ENCODE measurements around the gene BCL2.

BCL2 gene

GRCh38 chr18:63097178-63097577 is 222.4 kb downstream of the BCL2 start:
- DNase-seq = no peak
- peaks cover 11% of the 10 kb centered on the region for H3K36me3 Mint-ChIP-seq (ENCODE audit: low read depth)
- H3K4me3 Mint-ChIP-seq = no peak overlapping the region
- peaks cover 11% of the 10 kb centered on the region for H3K9me3 Mint-ChIP-seq
- no peak for TF ChIP-seq CTCF (IDR thresholded peaks at IDR 0.05)
- H3K4me1 Mint-ChIP-seq = peaks cover 75% of the 10 kb centered on the region
- peak overlapping the region; percentile 20 for H3K27ac Mint-ChIP-seq
- peaks cover 11% of the 10 kb centered on the region for H3K27me3 Mint-ChIP-seq (ENCODE audit: low read depth, poor library complexity)

- Mint-ChIP-seq H3K27me3 (ENCODE audit: low read depth, poor library complexity) (peaks cover 11% of the 10 kb centered on the region), H3K27ac (peak overlapping the region; percentile 8), H3K36me3 (ENCODE audit: low read depth) (peaks cover 11% of the 10 kb centered on the region), H3K4me1 (peaks cover 68% of the 10 kb centered on the region), H3K4me3 (no peak overlapping the region), H3K9me3 (peaks cover 11% of the 10 kb centered on the region)
- TF ChIP-seq CTCF (IDR thresholded peaks at IDR 0.05) = no peak
- no peak for DNase-seq
Measured at GRCh38 chr18:63096327-63096874, 223.2 kb downstream of the BCL2 start.

GRCh38 chr18:63095768-63096167 is 223.8 kb downstream of the BCL2 start:
- no peak for TF ChIP-seq CTCF (IDR thresholded peaks at IDR 0.05)
- H3K36me3 Mint-ChIP-seq (ENCODE audit: low read depth) = peaks cover 11% of the 10 kb centered on the region
- no peak overlapping the region for H3K4me3 Mint-ChIP-seq
- H3K9me3 Mint-ChIP-seq = peaks cover 11% of the 10 kb centered on the region
- no peak for DNase-seq
- H3K4me1 Mint-ChIP-seq = peaks cover 65% of the 10 kb centered on the region
- H3K27ac Mint-ChIP-seq = peak overlapping the region; percentile 87
- peaks cover 11% of the 10 kb centered on the region for H3K27me3 Mint-ChIP-seq (ENCODE audit: low read depth, poor library complexity)

GRCh38 chr18:63091671-63092364 is 227.8 kb downstream of the BCL2 start:
- Mint-ChIP-seq H3K4me1 (peaks cover 42% of the 10 kb centered on the region), H3K27ac (no peak overlapping the region), H3K9me3 (peaks cover 11% of the 10 kb centered on the region), H3K27me3 (ENCODE audit: low read depth, poor library complexity) (peaks cover 4% of the 10 kb centered on the region), H3K36me3 (ENCODE audit: low read depth) (peaks cover 11% of the 10 kb centered on the region), H3K4me3 (no peak overlapping the region)
- no peak for DNase-seq
- TF ChIP-seq CTCF (IDR thresholded peaks at IDR 0.05) = no peak

- no peak for DNase-seq
- Mint-ChIP-seq H3K4me3 (no peak overlapping the region), H3K27ac (peak overlapping the region; percentile 87), H3K9me3 (peaks cover 11% of the 10 kb centered on the region), H3K4me1 (peaks cover 27% of the 10 kb centered on the region), H3K36me3 (ENCODE audit: low read depth) (peaks cover 11% of the 10 kb centered on the region), H3K27me3 (ENCODE audit: low read depth, poor library complexity) (peaks cover 6% of the 10 kb centered on the region)
- no peak for TF ChIP-seq CTCF (IDR thresholded peaks at IDR 0.05)
Measured at GRCh38 chr18:63090334-63090733, 229.2 kb downstream of the BCL2 start.

GRCh38 chr18:63089041-63089440 is 230.5 kb downstream of the BCL2 start:
- H3K4me1 Mint-ChIP-seq = peaks cover 18% of the 10 kb centered on the region
- peaks cover 8% of the 10 kb centered on the region for H3K9me3 Mint-ChIP-seq
- no peak for DNase-seq
- peaks cover 8% of the 10 kb centered on the region for H3K36me3 Mint-ChIP-seq (ENCODE audit: low read depth)
- no peak overlapping the region for H3K27ac Mint-ChIP-seq
- H3K4me3 Mint-ChIP-seq = no peak overlapping the region
- H3K27me3 Mint-ChIP-seq (ENCODE audit: low read depth, poor library complexity) = peaks cover 5% of the 10 kb centered on the region
- no peak for TF ChIP-seq CTCF (IDR thresholded peaks at IDR 0.05)

Measured in nephron progenitor cell (in vitro differentiated cells).